OCI-LY1 (cell line): ENCODE data around the gene CAT.

Source experiments
- EZH2 ChIP-seq: fragments of 200-600 bp; sonication (generic), shearing (Covaris generic); IDR thresholded peaks from 2 replicates; pipeline ENCODE4 v1.8.0; 2017; ENCODE audit warnings: borderline replicate concordance, mixed run types, mild to moderate bottlenecking, antibody characterized with exemption, low read length, moderate library complexity, mixed read lengths
- TF ChIP-seq, protein P1 (sequence below): fragments of 200-600 bp; sonication (generic), shearing (Covaris generic); IDR thresholded peaks from 2 replicates; pipeline ENCODE4 v1.5.1; 2017; ENCODE audit warnings: mild to moderate bottlenecking, antibody characterized with exemption, low read length, moderate library complexity, mixed read lengths

DNA sequence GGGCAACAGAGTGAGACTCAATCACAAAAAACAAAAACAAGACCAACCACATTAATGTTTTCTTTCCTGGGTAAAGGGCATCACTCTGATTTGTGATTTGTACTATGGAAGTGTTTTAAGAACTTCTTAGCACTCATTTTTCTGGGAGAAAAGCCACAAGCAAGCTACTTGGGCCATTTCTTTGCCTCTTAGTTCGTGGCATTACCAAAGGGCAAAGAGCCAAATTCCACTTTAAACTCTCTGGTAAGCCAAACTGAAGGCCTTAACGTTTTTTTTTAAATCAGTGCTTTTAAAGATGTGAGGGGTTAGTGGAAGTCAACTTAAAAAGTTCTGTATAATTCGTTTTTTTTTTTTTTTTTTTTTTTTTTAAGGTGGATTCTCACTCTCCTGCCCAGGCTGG lies 36.9 kb downstream of the CAT start:
- TF ChIP-seq EZH2: no peak
- TF ChIP-seq, protein P1, sequence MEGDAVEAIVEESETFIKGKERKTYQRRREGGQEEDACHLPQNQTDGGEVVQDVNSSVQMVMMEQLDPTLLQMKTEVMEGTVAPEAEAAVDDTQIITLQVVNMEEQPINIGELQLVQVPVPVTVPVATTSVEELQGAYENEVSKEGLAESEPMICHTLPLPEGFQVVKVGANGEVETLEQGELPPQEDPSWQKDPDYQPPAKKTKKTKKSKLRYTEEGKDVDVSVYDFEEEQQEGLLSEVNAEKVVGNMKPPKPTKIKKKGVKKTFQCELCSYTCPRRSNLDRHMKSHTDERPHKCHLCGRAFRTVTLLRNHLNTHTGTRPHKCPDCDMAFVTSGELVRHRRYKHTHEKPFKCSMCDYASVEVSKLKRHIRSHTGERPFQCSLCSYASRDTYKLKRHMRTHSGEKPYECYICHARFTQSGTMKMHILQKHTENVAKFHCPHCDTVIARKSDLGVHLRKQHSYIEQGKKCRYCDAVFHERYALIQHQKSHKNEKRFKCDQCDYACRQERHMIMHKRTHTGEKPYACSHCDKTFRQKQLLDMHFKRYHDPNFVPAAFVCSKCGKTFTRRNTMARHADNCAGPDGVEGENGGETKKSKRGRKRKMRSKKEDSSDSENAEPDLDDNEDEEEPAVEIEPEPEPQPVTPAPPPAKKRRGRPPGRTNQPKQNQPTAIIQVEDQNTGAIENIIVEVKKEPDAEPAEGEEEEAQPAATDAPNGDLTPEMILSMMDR: no peak
